Esophagus muscularis mucosa (tissue), 4 donors: ENCODE data around the gene CRHR1.

Experiments
- EP300 ChIP-seq: sonication (generic); formaldehyde crosslinking; IDR thresholded peaks from one replicate; pipeline ENCODE4 v1.6.1; 2017; ENCODE audit warnings: antibody characterized with exemption
- POLR2A ChIP-seq: fragments of 450-650 bp; IDR thresholded peaks from one replicate; pipeline ENCODE4 v1.6.1; 2017; ENCODE audit warnings: antibody characterized with exemption, moderate library complexity, mild to moderate bottlenecking, low read depth
- POLR2AphosphoS5 ChIP-seq, 2 donors: sonication (generic); formaldehyde crosslinking; IDR thresholded peaks; one replicate each; pipeline ENCODE4 v1.6.1; 2017; ENCODE audit warnings: antibody characterized with exemption in 2 of 2
- TF ChIP-seq, protein P1 (sequence below), 3 experiments: fragments of 200-600 bp in 2 of 3; fragments of 450-650 bp in 1 of 3; sonication (generic) in 2 of 3; IDR thresholded peaks; one replicate each; pipeline ENCODE4 v1.5.1; 2017 to 2019; ENCODE audit warnings: antibody characterized with exemption in 3 of 3, mild to moderate bottlenecking in 2 of 3, moderate library complexity in 1 of 3

DNA sequence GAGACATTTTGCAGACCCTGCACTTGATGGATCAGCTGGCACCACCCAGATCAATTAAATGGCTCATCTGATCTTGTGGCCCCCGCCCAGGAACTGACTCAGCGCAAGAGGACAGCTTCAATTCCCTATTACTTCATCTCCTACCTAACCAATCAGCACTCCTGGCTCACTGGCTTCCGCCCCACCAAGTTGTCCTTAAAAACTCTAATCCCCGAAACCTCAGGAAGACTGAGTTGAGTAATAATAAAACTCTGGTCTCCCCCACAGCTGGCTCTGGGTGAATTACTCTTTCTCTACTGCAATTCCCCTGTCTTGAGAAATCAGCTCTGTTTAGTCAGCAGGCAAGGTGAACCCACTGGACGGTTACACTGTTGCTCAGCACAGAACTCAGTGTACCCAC, 84.2 kb downstream of the CRHR1 start:
- TF ChIP-seq, protein P1, sequence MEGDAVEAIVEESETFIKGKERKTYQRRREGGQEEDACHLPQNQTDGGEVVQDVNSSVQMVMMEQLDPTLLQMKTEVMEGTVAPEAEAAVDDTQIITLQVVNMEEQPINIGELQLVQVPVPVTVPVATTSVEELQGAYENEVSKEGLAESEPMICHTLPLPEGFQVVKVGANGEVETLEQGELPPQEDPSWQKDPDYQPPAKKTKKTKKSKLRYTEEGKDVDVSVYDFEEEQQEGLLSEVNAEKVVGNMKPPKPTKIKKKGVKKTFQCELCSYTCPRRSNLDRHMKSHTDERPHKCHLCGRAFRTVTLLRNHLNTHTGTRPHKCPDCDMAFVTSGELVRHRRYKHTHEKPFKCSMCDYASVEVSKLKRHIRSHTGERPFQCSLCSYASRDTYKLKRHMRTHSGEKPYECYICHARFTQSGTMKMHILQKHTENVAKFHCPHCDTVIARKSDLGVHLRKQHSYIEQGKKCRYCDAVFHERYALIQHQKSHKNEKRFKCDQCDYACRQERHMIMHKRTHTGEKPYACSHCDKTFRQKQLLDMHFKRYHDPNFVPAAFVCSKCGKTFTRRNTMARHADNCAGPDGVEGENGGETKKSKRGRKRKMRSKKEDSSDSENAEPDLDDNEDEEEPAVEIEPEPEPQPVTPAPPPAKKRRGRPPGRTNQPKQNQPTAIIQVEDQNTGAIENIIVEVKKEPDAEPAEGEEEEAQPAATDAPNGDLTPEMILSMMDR (IDR thresholded peaks at IDR 0.05): no peak
- no peak for TF ChIP-seq POLR2A
- no peak for TF ChIP-seq POLR2AphosphoS5 (IDR thresholded peaks at IDR 0.05)
- no peak for TF ChIP-seq EP300
